ENCODE measurements around the gene FMNL2. TPM values are rescaled to one million over a fixed set of nuclear protein-coding genes. Genes with fewer than 3 reads are reported as not detected.

Gene FMNL2
- total RNA-seq, 2 experiments from 2014 or later: 2.5 to 2.7 TPM

DNA sequence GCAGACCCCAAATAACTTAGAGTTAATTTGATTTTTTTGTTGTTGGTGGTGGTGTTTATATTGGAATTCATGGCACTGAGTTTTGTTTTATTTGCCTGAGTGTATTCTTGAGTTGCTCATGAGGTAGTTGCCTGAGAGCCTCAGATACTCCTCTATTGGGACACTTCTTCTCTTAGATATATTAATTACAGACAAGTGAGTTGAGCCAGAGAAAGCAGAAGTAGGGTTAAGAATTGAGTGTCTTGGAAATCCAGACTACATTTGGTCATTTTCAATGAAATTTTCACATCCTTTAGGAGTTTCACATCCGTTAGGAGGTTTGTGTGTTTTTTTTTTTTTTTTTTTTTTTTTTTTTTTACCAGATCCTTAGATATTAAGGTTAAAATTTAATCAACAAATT, 29.0 kb downstream of the FMNL2 start:
- intact Hi-C loops (cut with micrococcal nuclease): no loop called here
- Mint-ChIP-seq H3K4me3 (no peak overlapping the region), H3K36me3 (ENCODE audit: low read depth) (no peaks in the 10 kb centered on the region), H3K27ac (no peak overlapping the region), H3K4me1 (ENCODE audit: low read depth) (no peaks in the 10 kb centered on the region), H3K9me3 (no peaks in the 10 kb centered on the region), H3K27me3 (ENCODE audit: low read depth) (peaks cover 9% of the 10 kb centered on the region)
- CTCF ChIA-PET: no interaction called here
- DNase-seq: no peak

DNA sequence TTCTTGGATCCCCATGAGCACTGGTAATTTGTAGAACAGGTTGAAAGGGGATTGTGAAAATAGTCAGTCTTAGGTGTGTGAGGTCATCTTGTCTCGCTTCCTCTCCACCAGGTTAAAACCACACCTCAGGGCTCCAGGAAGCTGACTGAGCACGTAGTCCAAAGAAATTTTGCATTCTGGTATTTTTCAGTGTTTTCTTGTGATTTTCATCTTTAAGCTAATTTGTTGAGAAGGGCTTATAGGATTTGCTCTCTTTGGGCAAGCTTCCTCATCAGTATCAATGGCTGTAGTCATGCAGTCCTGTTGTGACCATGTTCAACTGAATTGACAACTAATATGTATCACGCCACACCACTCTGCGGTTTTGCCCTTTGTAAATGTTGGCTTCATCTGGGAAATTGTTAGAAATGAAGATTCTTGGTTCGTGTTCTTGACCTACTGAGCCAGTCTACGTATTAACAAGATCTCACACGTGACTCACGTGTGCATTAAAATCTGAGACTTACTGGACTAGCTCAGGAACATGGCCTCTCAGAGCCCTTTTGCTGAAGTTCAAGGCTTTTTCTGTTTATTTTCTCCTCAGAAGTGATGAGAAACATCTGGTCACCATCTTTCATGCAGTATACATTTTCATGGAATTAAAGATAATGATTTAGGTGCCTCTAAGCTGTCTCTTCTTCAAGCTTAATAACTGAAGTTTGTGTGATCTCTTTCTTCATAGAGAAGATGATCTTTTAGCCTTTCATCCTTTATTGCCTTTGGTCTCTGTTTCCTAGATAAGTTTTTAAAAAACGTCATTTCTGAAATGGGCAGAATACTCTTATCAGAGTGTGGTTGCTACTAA, 32.8 kb downstream of the FMNL2 start:
- intact Hi-C loops (cut with micrococcal nuclease): no loop called here
- no peak overlapping the region for H3K27ac Mint-ChIP-seq
- peaks cover 7% of the 10 kb centered on the region for H3K27me3 Mint-ChIP-seq (ENCODE audit: low read depth)
- CTCF ChIA-PET: no interaction called here
- no peaks in the 10 kb centered on the region for H3K4me1 Mint-ChIP-seq (ENCODE audit: low read depth)
- no peaks in the 10 kb centered on the region for H3K9me3 Mint-ChIP-seq
- no peak for DNase-seq
- no peak overlapping the region for H3K4me3 Mint-ChIP-seq
- no peaks in the 10 kb centered on the region for H3K36me3 Mint-ChIP-seq (ENCODE audit: low read depth)

DNA sequence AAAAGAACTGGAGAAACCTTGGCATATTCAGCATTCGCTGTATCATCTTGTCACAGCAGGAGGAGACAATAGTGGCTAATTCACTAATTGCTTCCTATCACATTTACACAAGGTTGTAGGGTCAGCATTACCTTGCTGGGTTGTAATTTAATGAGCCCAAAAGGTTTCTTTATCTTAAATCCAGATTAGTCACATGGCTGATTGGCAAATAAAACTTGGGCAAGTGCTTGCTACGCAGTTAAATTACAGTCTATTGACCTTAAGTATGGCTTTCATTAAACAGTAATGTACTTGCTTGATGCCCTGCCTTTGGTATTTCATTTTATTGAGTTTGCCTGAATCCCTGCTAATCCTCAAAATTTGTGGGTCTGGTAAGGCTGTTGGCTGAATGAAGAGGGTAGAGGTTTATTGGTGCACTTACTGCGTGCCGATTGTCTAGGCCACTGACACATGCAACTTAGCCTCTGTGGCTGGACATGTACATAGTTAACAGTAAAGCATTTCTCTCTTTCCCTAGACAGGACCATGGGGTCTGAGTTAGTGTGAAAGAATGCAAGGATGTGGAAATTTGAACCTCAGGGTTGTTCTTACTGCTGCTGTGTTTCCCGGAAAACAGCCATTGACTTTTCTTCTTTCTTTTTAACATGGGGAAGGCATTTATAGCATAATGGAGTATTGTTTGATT, 34.3 kb downstream of the FMNL2 start:
- no peaks in the 10 kb centered on the region for H3K36me3 Mint-ChIP-seq (ENCODE audit: low read depth)
- H3K27me3 Mint-ChIP-seq (ENCODE audit: low read depth): peaks cover 6% of the 10 kb centered on the region
- no peak overlapping the region for H3K27ac Mint-ChIP-seq
- no peak for DNase-seq
- no peaks in the 10 kb centered on the region for H3K4me1 Mint-ChIP-seq (ENCODE audit: low read depth)
- CTCF ChIA-PET: no interaction called here
- H3K9me3 Mint-ChIP-seq: no peaks in the 10 kb centered on the region
- intact Hi-C loops (cut with micrococcal nuclease): no loop called here
- H3K4me3 Mint-ChIP-seq: no peak overlapping the region

DNA sequence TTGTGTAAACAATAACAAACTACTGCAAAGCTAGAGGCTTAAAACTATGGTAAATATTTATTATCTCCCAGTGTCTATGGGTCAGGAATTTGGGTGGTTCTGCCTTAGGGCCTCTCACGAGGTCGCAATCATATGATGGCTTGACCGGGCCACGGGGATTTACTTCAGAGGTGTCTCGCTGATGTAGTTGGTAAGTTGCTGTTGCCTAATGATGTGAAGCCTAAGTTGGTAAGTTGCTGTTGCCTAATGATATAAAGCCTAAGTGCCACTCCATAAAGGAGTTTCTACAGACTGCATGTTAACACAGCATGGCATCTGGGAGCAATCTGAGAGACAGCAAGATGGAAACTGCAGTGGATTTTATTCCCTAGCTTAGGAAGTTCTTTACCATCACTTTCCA, 35.8 kb downstream of the FMNL2 start:
- no peak for DNase-seq
- Mint-ChIP-seq H3K4me3 (no peak overlapping the region), H3K4me1 (ENCODE audit: low read depth) (no peaks in the 10 kb centered on the region), H3K9me3 (no peaks in the 10 kb centered on the region), H3K27ac (no peak overlapping the region), H3K27me3 (ENCODE audit: low read depth) (peaks cover 8% of the 10 kb centered on the region), H3K36me3 (ENCODE audit: low read depth) (no peaks in the 10 kb centered on the region)
- intact Hi-C loops (cut with micrococcal nuclease): no loop called here
- CTCF ChIA-PET: no interaction called here

DNA sequence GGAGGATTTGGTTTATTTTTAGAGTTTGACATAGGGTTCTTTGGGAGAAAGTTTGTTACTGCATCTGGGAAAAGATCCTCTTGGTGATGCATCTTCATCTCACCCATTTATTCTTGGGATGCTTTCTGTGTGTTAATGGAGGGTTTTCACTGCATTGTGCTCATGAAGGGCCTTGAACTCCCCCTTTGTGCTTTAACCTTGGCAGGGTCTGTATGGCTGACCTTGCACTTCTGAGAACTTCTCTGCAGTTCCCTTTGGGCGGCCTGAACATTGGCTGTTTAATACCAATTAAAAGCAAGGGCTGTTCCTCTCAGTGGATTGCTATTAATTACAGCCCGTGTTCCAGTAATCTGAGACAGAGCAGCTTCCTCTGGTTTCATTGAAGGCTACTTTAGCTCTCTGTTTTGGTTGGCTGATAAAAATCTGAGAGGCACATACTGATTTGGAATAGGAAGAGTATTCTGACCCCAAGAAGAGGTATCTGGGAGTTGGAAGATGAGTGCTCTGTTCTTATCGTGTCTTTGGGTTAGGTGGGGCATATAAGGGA, 37.5 kb downstream of the FMNL2 start:
- CTCF ChIA-PET: no interaction called here
- no peak overlapping the region for H3K4me3 Mint-ChIP-seq

DNA sequence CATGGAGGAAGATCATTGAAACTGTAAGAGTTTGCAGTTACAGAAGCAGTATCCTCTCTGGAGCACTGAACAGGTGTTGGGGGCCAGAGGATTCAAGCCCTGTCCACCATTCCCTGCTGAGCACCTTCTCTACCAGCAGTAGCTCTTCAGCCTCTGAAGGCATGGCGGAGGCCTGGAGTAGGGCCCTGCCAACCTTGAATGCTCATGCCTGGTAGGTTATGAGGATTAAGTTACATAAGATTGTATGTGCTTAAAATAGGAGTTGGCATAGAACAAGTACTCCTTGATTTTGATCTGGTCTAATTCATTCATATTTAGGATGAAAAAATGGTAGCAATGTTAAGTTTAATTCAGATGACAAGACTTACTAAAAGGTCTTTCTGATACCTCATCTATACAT, 40.2 kb downstream of the FMNL2 start:
- intact Hi-C loops (cut with micrococcal nuclease): no loop called here
- no peak overlapping the region for H3K4me3 Mint-ChIP-seq
- no peaks in the 10 kb centered on the region for H3K9me3 Mint-ChIP-seq
- H3K27me3 Mint-ChIP-seq (ENCODE audit: low read depth): peaks cover 11% of the 10 kb centered on the region
- CTCF ChIA-PET: no interaction called here
- no peaks in the 10 kb centered on the region for H3K4me1 Mint-ChIP-seq (ENCODE audit: low read depth)
- no peak for DNase-seq
- no peaks in the 10 kb centered on the region for H3K36me3 Mint-ChIP-seq (ENCODE audit: low read depth)
- H3K27ac Mint-ChIP-seq: no peak overlapping the region

More for the DNA sequence above, 37.5 kb downstream of the FMNL2 start:
- intact Hi-C loops (cut with micrococcal nuclease): no loop called here
- H3K27ac Mint-ChIP-seq: no peak overlapping the region
- H3K9me3 Mint-ChIP-seq: no peaks in the 10 kb centered on the region
- H3K4me1 Mint-ChIP-seq (ENCODE audit: low read depth): no peaks in the 10 kb centered on the region
- H3K27me3 Mint-ChIP-seq (ENCODE audit: low read depth): peaks cover 6% of the 10 kb centered on the region
- H3K36me3 Mint-ChIP-seq (ENCODE audit: low read depth): no peaks in the 10 kb centered on the region
- DNase-seq: no peak

DNA sequence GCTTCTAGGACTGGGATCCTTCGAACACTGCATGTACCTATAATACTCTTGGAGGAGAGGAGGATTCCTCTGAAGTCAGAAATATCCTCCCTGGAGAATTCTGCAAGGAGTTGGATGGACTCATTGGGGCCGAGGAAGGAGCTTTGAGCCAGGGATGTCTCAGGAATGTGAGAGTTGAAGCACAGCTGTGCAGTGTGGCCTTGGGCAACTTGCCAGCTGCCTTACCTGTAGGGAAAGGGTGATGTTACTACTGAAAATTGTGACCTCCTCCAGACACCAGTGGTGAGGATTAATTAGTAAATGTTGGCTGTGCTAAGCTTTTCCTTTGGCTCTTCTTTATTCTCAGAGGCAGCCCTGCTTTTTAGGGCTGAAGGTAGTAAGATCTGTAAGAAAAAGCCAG, 41.4 kb downstream of the FMNL2 start:
- no peaks in the 10 kb centered on the region for H3K36me3 Mint-ChIP-seq (ENCODE audit: low read depth)
- intact Hi-C loops (cut with micrococcal nuclease): no loop called here
- no peak overlapping the region for H3K4me3 Mint-ChIP-seq
- H3K9me3 Mint-ChIP-seq: no peaks in the 10 kb centered on the region
- no peak for DNase-seq
- no peaks in the 10 kb centered on the region for H3K4me1 Mint-ChIP-seq (ENCODE audit: low read depth)
- CTCF ChIA-PET: no interaction called here
- peaks cover 11% of the 10 kb centered on the region for H3K27me3 Mint-ChIP-seq (ENCODE audit: low read depth)
- no peak overlapping the region for H3K27ac Mint-ChIP-seq

DNA sequence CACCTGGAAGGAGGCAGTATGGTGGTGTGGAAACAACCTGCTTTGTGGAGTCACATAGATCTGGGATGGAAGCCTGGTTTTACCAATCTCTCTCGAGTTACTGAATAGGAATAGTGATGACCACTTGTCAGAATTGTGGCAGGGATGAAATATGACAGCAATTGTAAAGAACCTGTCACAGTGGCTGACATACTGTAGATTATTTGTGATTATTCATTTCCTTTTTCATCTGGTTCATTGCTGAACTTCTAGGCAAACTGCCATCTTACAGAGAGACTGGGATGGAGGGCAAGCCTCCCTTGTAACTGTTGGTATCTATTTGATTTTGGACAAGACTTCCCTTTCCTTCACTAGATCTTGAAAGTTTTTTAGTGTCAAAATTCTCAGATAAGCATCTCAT, 42.0 kb downstream of the FMNL2 start:
- no peak overlapping the region for H3K27ac Mint-ChIP-seq
- H3K9me3 Mint-ChIP-seq: no peaks in the 10 kb centered on the region
- H3K36me3 Mint-ChIP-seq (ENCODE audit: low read depth): no peaks in the 10 kb centered on the region
- no peaks in the 10 kb centered on the region for H3K4me1 Mint-ChIP-seq (ENCODE audit: low read depth)
- no peak for DNase-seq
- intact Hi-C loops (cut with micrococcal nuclease): no loop called here
- CTCF ChIA-PET: no interaction called here
- H3K4me3 Mint-ChIP-seq: no peak overlapping the region
- peaks cover 11% of the 10 kb centered on the region for H3K27me3 Mint-ChIP-seq (ENCODE audit: low read depth)

DNA sequence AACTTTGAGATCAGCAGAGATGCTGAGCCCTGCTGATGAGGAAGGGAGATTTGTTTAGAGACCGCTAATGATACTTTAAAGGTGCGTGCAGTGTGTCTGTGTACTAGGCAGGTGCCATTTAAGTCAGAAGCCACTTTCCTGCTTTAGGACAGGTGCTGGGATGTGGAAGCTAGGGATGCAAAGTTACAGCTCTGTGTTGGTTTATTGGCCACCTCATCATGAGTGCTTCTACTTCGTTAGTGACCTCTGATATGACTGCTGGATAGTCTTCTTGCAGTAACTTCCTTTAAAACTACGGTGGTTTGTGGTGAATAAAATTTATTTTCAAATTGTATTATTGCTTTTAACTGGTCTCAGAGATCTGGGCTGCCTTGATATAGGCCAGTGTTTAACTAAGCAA, 44.1 kb downstream of the FMNL2 start:
- Mint-ChIP-seq H3K27ac (no peak overlapping the region), H3K27me3 (ENCODE audit: low read depth) (peaks cover 13% of the 10 kb centered on the region), H3K36me3 (ENCODE audit: low read depth) (no peaks in the 10 kb centered on the region), H3K4me1 (ENCODE audit: low read depth) (no peaks in the 10 kb centered on the region), H3K4me3 (no peak overlapping the region), H3K9me3 (no peaks in the 10 kb centered on the region)
- no peak for DNase-seq
- intact Hi-C loops (cut with micrococcal nuclease): no loop called here
- CTCF ChIA-PET: interaction anchor here (1.4 kb wide), 1 partner anchor 257 kb away, joined by 3 read pairs; no protein-coding TSS in a partner anchor

DNA sequence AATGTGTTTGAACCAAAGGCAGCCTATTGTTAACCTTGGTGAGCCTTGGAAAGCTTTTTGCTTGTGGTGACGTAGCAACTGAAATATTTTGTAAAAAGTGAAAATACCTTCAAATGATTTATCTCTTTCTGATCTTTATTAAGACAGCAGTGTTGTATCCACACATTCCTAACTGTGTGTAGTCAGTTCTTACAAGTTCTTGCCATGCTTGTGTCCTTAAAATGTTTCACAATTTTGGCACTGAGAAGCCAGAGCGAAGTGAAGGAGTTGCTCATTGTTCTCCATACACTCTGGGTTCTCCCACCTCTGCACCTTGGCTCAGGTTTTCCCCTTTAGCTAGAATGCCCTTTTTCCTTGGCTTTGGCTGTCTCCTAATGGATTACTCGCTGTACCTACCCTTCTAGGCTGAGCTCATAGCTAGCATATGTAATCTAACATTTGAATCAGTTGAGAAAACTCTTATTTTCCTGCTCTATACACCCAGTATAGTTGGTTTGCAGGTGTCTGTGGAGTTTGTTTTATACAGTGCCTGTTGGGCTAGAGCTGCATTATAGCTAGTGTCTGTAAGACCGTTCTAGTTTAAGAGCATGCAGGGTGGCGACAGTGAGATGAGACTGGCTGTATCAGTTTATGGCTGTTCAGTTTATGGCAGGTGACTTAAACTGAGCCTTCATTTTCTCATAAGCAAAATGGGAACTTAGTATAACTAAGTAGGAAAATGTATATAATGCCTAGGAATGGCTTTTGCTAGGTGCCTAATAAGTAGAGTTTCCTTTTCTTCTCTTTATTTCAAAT, 45.5 kb downstream of the FMNL2 start:
- CTCF ChIA-PET: no interaction called here
- H3K9me3 Mint-ChIP-seq: no peaks in the 10 kb centered on the region
- no peaks in the 10 kb centered on the region for H3K36me3 Mint-ChIP-seq (ENCODE audit: low read depth)
- H3K27ac Mint-ChIP-seq: no peak overlapping the region
- intact Hi-C loops (cut with micrococcal nuclease): no loop called here
- no peaks in the 10 kb centered on the region for H3K4me1 Mint-ChIP-seq (ENCODE audit: low read depth)
- no peak overlapping the region for H3K4me3 Mint-ChIP-seq
- no peak for DNase-seq
- H3K27me3 Mint-ChIP-seq (ENCODE audit: low read depth): peaks cover 8% of the 10 kb centered on the region

DNA sequence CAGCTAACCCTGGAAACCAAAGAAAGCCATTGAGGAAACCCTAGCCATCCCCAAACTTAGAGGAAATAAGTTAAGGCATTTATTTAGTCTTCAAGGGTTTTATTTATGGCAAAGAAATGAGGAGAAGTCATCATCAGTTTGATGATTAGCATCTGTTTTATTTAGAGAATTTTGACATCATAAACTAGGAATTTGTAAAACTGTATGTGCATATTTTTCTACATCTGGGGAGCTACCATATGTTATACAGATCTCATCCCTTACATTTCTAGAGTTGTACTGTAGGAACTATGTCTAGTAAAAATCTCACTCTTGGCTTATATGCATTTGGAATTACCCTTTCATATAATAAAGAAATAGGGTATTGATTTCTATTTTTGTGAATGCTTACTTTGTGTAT, 48.7 kb downstream of the FMNL2 start:
- no peak overlapping the region for H3K4me3 Mint-ChIP-seq
- intact Hi-C loops (cut with micrococcal nuclease): no loop called here
- CTCF ChIA-PET: no interaction called here

DNA sequence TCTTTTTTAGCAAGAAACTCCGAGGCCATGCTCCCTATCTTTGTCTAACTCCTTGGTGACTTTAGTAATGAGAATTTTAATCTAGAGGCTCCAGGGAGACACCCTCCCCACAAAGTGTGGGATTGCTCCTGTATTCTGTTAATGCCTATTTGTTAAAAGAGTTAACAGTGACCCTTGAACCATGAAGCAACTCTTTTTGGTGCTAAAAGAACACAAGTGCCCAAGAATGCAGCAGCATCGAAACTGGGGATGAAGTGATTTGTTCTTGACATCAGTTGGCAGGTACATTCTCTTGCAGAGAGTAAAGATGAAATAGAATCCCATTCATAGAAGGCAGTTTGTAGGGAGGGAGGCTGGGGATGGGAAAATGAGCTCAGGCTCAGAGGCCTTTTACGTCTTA, 50.0 kb downstream of the FMNL2 start:
- no peaks in the 10 kb centered on the region for H3K4me1 Mint-ChIP-seq (ENCODE audit: low read depth)

More for the DNA sequence above, 48.7 kb downstream of the FMNL2 start:
- DNase-seq: no peak
- Mint-ChIP-seq H3K36me3 (ENCODE audit: low read depth) (no peaks in the 10 kb centered on the region), H3K4me1 (ENCODE audit: low read depth) (no peaks in the 10 kb centered on the region), H3K27ac (no peak overlapping the region), H3K9me3 (no peaks in the 10 kb centered on the region), H3K27me3 (ENCODE audit: low read depth) (peaks cover 5% of the 10 kb centered on the region)

More for the DNA sequence above, 50.0 kb downstream of the FMNL2 start:
- peaks cover 3% of the 10 kb centered on the region for H3K27me3 Mint-ChIP-seq (ENCODE audit: low read depth)
- no peak overlapping the region for H3K27ac Mint-ChIP-seq
- CTCF ChIA-PET: no interaction called here
- DNase-seq: no peak
- intact Hi-C loops (cut with micrococcal nuclease): no loop called here
- H3K36me3 Mint-ChIP-seq (ENCODE audit: low read depth): no peaks in the 10 kb centered on the region
- H3K9me3 Mint-ChIP-seq: no peaks in the 10 kb centered on the region
- H3K4me3 Mint-ChIP-seq: no peak overlapping the region

All from activated naive CD4-positive, alpha-beta T cell treated with anti-CD3 and anti-CD28 coated beads for 36 hours (primary cell).